HPDE6-E6E7 (cell line): ENCODE data around the gene NTRK1.

ENCODE experiments used
- DNase-seq: peaks from one replicate; pipeline ENCODE4 v3.0.0; 2011; ENCODE audit warnings: missing footprints; ENCODE audit errors: extremely low spot score

Gene NTRK1

DNA sequence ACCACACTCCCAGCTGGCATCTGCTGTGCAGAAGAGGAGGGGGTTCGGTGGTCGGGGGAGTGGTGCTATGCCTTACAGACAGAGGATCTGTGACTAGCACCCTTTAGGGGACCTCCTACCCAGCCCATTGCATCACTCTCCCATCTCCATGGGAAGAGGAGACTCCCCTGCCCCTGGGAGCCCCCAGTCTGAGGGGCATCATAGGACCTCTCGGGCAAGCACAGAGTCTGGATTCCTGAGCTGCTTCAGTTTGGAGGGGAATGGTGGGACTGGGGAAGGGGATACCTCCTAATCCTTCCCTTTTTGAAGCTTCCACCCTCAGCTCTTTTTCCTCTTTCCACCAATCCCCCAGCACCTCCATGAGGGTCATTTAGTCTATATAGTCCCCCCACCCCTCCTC is 3.1 kb upstream of the NTRK1 start:
- DNase-seq = no peak

DNA sequence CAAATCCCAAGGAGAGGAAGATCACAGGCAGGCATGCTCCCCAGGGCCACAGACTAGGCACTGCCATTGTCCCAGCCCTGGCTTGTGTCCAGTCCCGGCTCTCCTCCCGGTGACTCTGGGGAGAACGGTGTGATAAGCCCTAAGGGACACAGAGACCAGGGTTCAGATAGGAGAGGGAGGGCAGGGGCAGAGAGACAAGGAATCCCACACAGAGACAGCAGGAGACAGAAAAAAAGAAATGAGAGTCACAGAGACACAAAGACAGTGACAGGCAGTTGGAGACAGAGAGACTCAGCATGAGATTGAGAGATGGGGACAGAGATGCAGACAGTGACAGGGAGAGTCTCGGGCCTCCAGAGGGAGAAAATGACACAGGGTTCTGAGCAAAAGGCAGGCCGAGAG is 2.1 kb upstream of the NTRK1 start:
- no peak for DNase-seq

DNA sequence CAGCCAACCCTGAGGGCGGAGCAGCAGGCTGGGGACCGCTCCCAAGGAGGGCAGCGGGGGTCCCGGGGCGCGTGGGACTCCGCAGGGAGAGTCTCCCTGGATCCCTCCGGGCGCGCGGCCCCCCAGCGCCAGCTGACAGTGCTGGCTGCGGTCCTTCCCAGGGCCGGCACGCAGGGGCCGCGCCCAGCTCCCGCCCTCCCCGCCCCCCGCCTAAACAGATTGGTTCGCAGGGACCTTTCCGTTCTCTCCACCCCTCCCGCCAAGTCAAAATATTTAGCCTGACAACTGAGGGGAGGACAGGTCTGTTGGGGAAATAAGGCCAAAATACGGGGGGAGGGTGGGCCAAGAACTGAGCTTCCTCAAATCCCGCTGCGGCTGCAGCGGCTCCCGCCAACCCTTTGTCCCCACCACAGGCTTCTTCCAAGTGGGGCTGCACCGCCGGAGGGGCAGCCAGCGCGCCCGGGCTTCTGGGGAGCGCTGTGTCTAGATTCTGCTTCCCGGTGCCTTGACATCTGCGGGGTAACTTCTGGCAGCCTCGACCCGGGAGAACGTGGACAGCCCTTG is 1.6 kb upstream of the NTRK1 start, which contains the start of gene INSRR:
INSRR (minus strand) TSS at position 159 of the 564 bp plus-strand sequence. CDS start 496 bp downstream, outside the sequence.
- DNase-seq = no peak

DNA sequence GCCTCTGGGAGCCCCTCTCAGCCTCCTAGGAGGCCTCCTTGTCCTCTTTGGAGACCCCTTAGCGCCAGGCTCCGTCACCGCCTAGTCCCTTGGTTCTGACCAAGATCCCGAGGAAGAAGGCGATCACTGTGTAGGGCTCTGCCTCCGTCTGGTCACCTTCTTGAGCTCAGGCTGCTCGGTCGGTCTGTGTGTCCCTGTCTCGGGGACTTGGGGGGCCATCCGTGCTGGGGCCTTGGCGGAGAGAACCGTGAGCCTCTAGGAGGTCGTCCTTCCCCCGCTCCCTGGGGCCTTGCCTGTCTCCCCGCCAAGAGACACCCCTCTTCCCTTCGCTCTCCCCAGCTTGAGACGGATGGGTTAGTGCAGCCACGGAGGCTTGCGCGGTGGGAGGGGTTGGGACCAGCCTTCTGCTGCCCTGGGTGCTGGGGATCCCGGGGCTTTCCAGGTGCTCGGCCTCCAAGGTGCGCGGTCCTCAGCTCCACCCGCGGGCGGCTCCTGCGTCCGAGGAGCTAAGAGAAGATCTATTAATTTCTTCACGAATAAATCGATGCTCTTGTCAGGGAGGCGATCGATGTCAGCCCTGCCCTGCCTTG is 1.0 kb upstream of the NTRK1 start:
- DNase-seq = no peak

DNA sequence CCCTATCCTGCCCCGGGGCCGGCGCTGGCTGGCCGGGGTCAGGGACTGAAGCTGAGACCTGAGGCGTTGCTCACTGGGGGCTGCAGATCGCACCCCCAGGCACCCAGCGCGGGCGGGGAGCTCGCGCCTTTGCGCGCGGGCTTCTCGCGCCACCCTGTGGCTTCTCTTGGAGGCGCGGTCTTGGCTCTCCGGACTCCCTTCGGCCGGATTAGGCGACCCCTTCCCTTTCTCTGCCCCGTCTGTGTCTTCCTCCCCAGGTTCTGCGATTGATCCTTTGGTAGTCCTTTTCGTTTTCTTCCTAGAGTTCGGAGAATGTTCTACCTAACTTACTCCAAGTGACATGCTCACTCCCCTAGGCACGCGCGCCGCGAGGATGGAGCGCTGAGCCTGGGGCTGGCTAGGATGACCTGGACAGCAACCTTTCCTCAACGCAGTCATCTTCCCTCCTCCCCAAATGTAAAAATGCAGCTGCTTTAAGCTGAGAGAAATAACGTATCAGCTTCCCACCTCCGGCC is 495 bp upstream of the NTRK1 start:
- DNase-seq = no peak

DNA sequence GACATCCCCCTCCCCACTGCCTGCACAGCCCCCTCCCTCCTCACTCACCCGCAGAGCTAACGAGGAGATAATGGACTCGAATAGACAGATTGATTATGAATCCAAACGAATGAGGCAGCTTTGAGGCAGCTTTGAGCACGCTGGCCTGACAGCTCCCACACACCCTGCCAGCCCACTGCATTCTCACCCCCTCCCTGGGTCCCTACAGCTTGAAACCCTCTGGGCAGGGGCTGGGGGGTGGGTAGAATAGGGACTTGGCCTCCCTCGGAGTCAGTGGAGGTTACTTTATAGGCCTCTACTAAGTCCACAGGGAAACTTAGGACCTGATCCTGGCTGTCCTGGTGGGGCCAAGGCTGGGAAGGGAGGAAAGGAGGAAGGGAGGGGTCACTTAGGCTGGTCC is 1.9 kb downstream of the NTRK1 start:
- DNase-seq = no peak

DNA sequence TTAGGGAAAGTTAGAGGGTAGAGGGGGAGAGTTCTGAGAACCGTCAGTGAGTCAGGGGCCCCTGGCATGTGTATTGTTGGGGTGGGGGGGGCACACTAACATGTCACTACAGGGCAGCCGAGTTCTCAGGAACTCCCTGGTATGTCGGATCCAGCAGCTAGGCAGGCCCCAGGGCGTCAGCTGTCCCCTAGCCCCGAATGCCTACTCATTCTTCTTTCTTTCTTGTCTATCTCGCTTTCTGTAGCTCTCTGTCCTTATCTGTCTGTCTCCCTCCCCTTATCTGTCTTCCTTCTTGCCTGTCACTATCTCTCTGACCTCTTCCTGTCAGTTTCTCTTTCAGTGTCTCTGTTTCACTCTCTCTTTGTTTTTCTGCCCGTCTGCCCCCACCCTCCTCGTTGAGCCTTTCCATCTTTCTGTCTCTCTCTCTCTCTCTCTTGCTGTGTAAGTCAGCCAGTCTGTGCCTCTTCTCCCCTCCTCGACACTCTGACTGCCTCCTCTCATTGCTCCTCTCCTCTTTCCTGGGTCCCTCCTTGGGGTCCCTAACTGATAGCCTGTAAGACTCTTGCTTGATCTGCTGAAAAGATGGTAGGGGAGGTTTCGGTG is 2.4 kb downstream of the NTRK1 start:
- DNase-seq = no peak

DNA sequence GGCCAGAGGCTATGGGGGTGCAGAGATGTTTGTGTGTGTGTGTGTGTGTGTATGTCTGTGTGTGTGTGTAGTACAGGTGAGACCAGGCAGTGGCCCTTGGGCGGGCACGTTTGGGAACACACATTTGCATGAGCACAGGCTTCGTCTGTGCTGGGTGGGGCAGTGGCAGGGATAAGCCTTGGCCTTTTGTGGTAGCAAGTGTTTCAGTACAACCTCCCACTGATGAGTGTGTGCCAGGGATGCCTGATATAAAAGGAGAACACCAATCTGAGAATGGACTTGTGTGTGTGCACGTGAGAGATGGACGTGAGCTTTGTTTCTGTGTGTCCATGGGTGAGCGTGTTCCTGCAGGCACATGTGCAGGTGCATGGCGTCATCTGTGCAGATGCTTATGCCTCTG is 3.0 kb downstream of the NTRK1 start:
- DNase-seq = no peak

DNA sequence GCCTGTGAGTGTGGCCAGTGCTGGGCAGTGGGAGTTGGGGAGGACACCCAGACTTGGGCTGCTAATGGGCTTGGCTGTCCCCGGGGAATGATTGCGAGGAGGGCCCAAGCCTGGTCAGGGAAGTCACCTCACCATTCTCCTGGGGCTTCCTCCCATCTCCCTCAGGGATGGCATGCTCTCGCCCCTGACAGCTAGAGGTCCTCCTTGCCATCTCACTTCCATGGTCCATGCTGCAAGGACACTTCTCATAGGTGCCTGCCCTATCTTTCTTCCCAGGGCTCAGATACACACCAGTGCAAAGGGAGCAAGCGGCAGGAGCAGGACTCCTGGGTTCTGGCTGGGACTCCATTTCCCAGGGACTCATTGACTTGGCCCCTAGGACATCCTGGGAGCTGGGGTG is 4.1 kb downstream of the NTRK1 start:
- DNase-seq = no peak

DNA sequence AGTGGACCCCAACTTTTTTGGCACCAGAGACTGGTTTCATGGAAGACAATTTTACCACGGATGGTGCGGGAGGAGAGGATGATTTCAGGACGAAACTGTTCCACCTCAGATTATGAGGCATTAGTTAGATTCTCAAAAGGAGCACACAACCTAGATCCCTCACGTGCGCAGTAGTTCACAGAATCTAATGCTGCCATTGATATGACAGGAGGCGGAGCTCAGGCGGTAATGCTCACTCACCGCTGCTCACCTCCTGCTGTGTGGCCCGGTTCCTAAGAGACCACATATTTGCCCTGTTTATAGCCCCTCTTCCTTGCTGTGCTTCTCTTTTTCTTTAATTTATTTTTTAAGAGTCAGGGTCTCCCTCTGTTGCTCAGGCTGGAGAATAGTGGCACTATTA is 4.6 kb downstream of the NTRK1 start:
- DNase-seq = no peak

DNA sequence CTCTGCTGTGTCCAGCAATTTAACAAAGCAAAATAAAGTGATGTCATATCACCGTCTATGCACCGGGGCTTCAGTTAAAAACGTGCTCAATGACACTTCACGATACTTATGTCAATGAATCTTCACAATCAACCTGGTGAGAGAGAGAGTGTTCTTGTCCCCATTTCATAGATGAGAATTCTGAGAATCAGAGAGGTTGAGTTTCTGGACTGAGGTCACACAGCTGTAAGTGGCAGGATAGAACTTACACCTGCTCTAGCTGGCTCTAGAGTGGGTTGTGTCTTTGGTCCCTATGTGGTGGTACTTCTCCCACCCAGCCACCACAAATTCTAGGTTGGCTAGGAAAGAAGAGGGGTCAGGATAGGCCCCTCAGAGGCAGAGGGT is 5.2 kb downstream of the NTRK1 start:
- no peak for DNase-seq

DNA sequence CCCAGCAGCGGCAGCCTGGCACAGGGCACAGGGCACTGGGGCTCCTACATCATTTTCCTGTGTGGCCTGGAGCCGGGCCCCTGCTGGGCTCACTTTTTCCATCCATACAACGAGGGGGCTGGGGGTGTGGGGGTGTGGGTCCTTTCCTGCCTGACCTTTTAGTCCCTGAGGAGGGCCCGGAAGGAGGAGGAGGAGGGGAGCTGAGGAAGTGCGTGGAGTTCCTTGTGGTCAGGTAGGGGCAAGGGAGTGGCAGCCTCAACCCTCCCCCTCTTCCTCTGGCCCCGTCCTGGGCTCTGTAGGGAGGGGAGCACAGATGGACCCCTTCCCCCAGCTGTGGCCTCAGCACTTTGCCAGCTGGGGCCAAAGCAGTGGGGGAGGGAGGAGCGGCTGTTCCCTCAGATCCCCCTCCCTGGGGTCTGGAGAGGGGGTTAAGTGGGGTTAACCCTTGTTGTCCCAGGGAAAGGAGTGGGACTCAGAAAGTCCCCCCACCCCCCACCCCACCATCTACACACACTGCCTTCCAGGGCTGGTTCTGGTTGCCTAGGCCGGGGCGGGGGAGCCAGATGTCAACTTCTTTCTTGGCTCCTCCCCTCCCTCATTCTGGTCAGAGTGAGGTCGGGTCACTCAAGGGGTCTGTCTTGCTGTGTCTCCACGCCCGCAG is 5.7 kb downstream of the NTRK1 start:
- DNase-seq = no peak

DNA sequence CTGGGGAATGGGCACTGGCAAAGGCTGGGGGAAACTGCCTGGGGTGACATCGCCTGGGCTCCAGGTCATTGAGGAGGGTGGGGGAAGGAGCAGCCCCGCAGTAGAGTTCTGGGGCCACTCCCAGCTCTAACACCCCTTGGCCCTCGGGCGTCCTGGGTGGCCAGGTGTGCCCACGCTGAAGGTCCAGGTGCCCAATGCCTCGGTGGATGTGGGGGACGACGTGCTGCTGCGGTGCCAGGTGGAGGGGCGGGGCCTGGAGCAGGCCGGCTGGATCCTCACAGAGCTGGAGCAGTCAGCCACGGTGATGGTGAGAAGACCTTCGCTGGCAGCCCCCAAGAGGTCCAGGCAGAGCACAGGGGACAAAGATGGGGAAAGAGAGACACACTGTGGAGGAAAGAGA is 7.7 kb downstream of the NTRK1 start:
- DNase-seq = no peak

DNA sequence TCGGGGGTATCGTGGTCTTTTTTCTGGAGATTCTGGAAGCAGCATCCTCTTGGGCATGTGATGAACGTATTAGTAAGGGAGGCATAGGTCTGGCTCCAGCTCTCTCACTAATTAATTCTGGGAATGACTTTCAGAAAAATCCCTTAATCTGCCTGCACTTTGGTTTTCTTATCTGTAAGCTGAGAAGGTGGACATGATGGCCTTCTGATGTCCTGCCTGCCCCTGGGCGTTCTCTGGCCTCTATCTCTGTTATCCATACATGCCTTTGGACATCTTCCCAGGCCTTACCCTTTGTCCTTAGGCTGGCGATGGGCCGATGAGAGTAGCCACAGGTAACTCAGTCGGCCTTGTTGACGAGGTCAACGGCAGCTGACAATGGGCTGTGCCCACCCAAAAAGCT is 8.8 kb downstream of the NTRK1 start:
- DNase-seq = no peak

DNA sequence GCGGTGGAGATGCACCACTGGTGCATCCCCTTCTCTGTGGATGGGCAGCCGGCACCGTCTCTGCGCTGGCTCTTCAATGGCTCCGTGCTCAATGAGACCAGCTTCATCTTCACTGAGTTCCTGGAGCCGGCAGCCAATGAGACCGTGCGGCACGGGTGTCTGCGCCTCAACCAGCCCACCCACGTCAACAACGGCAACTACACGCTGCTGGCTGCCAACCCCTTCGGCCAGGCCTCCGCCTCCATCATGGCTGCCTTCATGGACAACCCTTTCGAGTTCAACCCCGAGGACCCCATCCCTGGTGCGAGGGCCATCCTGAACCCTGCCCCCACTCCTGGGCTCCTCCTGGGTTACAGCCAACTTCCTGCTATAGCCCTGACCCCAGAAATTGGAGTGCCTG is 13.0 kb downstream of the NTRK1 start:
- DNase-seq = no peak

DNA sequence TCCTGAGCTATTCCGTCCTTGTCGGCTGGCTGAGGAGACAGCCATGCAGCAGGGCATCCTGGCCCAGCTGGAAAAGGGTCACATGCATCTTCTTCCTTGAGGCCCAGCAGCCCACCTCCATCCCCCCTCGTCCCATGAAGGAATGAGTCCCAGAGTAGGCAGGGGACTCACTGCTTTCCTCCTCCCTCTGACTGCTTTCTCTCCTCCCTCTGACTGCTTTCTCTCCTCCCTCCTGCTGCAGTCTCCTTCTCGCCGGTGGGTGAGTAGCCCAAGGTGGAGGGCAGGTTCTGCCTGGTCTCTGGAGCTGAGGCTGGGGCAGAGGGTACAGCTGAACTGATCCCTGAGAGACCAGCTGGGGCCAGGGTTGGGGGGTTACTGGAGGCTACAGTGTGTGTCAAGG is 13.5 kb downstream of the NTRK1 start:
- no peak for DNase-seq

DNA sequence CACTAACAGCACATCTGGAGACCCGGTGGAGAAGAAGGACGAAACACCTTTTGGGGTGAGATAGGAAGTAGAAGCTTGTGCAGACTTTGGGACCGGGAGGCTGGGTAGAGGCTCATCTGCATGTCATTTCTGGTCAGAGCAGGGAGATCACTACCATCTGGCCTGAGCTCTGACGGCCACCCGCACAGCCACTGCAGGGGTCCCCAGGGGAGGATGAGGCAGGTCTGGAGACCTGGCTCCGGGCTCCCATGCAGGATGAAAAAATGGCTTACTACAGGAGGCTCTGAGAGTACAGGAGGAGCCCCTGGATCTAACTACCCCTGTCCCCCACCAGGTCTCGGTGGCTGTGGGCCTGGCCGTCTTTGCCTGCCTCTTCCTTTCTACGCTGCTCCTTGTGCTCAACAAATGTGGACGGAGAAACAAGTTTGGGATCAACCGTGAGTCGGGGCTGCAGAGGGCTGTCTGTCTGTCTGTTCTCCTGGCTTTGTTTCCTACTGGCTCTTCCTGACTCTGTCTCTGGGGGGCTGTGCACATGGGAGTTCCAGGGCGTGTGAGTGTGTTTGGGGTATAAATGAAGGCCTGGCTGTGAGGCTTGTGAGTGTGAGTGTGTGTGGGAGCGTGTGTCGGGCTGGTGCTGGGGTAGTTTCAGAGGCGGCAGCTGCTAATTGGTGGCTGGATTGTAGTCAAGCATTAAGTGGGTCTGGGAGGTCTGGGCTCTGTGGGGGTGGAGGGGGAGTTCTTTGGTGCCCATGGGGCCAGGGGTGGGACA is 14.1 kb downstream of the NTRK1 start:
- no peak for DNase-seq

DNA sequence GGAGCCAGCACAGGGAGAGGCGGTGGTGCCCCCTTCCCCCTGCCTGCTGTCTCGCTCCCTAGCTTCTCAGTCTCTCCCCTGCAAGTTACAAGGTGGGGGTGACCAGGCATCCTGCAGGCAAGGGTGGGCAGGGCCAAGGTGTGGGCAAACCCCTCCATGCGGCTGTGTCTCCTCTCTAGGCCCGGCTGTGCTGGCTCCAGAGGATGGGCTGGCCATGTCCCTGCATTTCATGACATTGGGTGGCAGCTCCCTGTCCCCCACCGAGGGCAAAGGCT is 14.6 kb downstream of the NTRK1 start:
- no peak for DNase-seq

DNA sequence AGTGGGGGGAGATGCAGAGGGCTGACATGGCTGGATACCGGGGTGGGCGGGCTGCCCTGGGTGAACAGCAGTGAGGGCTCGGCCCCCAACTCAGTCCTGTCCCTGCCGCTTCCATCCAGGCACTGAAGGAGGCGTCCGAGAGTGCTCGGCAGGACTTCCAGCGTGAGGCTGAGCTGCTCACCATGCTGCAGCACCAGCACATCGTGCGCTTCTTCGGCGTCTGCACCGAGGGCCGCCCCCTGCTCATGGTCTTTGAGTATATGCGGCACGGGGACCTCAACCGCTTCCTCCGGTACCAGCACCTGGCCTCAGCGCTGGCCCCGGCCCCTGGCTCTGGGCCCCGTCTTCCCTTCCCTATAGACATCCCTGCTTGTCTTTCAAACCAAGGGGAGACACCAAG is 15.6 kb downstream of the NTRK1 start:
- DNase-seq = no peak

DNA sequence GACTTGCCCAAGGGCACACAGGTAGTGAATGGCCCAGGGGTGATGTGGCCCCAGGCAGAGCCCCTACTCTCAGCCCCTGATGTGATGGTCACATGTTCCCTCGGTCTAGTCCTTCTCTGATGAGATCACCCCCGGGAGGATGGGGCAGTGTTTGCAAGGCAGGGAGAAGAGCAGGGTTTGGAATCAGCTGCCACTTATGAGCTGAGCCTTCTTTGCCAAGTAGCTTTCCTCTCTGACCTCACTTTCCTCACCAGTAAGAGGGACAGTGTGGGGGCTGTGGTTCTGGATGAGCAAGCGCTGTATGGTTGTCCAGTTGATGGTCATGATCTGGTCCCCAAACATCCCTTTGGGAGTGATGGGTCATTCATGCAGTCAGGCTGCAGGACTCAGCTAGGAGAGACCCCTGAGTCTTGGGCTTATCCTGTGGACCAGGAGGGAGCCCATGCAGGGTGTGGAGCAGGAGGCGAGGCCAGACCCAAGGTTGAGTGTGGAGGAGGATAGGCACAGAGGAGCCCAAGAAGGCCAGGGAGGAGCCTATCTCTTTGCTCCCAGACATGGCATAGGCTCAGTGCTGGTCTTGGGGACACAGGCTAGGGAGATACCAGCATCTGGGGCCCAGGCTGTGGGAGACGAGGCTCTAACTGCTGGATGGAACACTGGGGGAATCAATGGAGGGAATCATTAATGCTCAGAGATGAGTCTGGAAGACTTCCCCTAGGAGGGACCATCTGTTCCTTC is 16.9 kb downstream of the NTRK1 start:
- DNase-seq = no peak

DNA sequence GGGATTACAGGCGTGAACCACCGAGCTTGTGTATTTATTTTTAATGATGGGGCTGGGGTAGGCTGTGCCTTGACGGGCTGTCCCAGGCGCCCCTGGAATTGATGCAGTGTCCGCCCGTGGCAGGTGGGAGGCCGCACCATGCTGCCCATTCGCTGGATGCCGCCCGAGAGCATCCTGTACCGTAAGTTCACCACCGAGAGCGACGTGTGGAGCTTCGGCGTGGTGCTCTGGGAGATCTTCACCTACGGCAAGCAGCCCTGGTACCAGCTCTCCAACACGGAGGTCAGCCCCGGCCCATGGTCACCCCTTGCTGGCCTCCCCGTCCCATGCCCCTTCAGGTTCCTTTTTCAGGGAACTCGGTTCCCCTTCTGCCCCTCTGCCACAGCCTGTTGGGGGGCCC is 19.2 kb downstream of the NTRK1 start:
- no peak for DNase-seq

DNA sequence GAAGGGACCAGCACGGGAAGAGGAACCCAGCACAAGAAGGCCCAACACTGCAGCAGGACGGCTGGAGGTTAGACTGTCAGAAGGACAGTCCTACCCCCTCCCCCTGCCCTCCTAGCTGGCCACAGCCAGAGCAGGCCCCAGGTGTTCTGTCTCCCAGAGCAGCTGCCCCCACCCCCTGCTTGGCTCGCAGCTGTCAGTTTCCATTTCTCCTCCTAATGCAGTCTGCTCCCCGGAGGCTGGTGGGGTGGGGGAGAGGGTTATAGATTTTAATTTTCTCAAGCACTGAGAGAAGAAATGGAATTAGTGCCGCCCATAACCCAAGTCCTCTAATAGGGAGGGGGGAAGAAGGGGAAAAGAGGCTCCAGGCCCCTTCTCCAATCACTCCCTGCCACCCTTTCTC is 19.8 kb downstream of the NTRK1 start:
- no peak for DNase-seq
